Neutrophil (primary cell): Measurements from ENCODE around the gene EEIG2.

ENCODE experiments used
- H3K27ac ChIP-seq: fragments of 200-600 bp; sonication (generic); 2 replicates; pipeline ENCODE4 v1.5.1; 2016; ENCODE audit warnings: mild to moderate bottlenecking, moderate library complexity
- H3K27me3 ChIP-seq: fragments of 200-600 bp; sonication (generic); 2 replicates; pipeline ENCODE4 v1.6.0; 2016; ENCODE audit warnings: mild to moderate bottlenecking
- H3K36me3 ChIP-seq: fragments of 200-600 bp; sonication (generic); 2 replicates; pipeline ENCODE4 v1.5.1; 2017
- H3K4me1 ChIP-seq, 2 experiments: fragments of 200-600 bp in 1 of 2; sonication (generic) in 1 of 2; 1 replicate in 1 of 2; 2 replicates in 1 of 2; pipeline versions ENCODE4 v1.5.1 to v1.6.1; 2013 to 2016; ENCODE audit warnings: low read depth in 1 of 2, low read length in 1 of 2, mild to moderate bottlenecking in 1 of 2, moderate library complexity in 1 of 2; ENCODE audit not compliant: control insufficient read depth in 1 of 2, insufficient read depth in 1 of 2
- H3K4me3 ChIP-seq, 2 experiments: fragments of 200-600 bp in 1 of 2; sonication (generic) in 1 of 2; 1 replicate in 1 of 2; 2 replicates in 1 of 2; pipeline ENCODE4 v1.5.1; 2013 to 2016; ENCODE audit warnings: low read depth in 1 of 2, low read length in 1 of 2, mild to moderate bottlenecking in 1 of 2, moderate library complexity in 1 of 2
- H3K9me3 ChIP-seq: fragments of 200-600 bp; sonication (generic); 2 replicates; pipeline ENCODE4 v1.5.1; 2016
- CTCF ChIP-seq: fragments of 200-600 bp; sonication (generic); IDR thresholded peaks from 2 replicates; pipeline ENCODE4 v1.5.1; 2016; ENCODE audit warnings: antibody characterized with exemption

EEIG2 gene

DNA sequence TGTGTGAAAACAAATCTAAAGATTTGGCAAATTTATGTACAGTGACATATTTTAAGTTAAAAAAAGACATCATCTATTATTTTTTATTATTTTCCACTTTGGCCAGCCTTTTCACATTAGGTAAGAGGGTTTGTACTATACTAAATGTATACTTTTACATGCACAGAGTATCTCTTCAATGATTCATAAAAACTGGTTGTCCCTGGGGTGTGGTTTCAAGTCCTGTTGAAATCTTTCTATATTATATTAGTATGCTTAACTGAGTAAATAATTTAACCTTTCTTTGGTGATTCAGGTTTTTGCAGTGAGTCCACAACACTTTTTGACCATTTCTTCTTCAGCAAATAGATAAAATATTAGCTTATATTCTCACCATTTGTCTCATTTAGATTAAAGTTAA lies 45.7 kb downstream of the EEIG2 start:
- H3K27ac ChIP-seq, result no peak overlapping the region
- H3K4me1 ChIP-seq, result peaks cover 0 to under 1% of the 10 kb centered on the region in 2 experiments
- no peaks in the 10 kb centered on the region for H3K27me3 ChIP-seq
- no peak for TF ChIP-seq CTCF
- H3K36me3 ChIP-seq, result peaks cover 41% of the 10 kb centered on the region
- no peak overlapping the region for H3K4me3 ChIP-seq
- no peaks in the 10 kb centered on the region for H3K9me3 ChIP-seq

DNA sequence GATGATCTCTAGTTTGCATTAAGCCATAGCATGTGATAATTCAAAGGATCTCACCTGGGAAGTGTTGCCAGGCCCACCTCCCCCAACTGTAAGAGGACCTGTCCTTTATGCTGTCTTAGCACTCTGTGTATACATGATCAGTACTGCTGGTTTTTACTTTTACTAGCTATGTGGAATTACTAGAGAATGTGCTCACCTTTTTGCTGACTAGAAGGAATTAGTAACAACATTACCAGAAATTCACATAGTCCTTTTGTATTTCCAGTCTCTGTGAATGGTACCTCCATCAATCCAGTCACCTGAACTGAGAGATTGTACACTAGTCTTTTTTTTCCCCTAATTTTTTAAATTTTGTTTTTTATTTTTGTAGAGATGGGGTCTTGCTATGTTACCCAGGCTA lies 46.6 kb downstream of the EEIG2 start:
- no peak overlapping the region for H3K27ac ChIP-seq
- H3K4me1 ChIP-seq, result peaks cover 4 to 9% of the 10 kb centered on the region in 2 experiments
- TF ChIP-seq CTCF, result no peak
- H3K4me3 ChIP-seq, result no peak overlapping the region
- H3K9me3 ChIP-seq, result no peaks in the 10 kb centered on the region
- peaks cover 37% of the 10 kb centered on the region for H3K36me3 ChIP-seq
- H3K27me3 ChIP-seq, result no peaks in the 10 kb centered on the region

DNA sequence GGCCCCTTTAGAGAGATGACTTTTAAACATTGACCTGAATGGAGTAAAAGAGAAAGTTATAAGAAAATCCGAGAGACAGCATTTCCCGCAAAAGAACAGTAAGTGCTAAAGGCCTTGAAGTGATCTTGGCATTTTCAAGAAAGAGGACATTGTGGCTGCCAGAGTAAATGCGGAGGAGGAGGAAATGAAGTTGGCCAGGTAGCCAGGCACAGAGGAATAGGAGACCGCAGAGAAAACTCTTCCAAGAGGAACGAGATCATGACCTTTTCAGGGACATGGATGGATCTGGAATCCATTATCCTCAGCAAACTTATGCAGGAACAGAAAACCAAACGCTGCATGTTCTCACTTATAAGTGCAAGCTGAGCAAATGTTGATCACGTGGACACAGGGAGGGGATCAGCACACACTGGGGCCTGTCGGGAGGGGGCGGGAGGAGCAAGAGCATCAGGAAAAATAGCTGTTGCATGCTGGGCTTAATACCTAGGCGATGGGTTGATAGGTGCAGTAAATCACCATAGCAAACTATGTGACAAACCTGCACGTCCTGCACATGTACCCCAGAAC lies 49.7 kb downstream of the EEIG2 start:
- no peak for TF ChIP-seq CTCF
- Histone ChIP-seq H3K27ac (no peak overlapping the region), H3K4me3 (no peak overlapping the region), H3K27me3 (no peaks in the 10 kb centered on the region), H3K9me3 (no peaks in the 10 kb centered on the region), H3K4me1 (peaks cover 4 to 10% of the 10 kb centered on the region in 2 experiments), H3K36me3 (peaks cover 33% of the 10 kb centered on the region)
